Stimulated activated CD8-positive, alpha-beta memory T cell treated with anti-CD3 and anti-CD28 coated beads, Interleukin-12 subunit alpha, Interleukin-12 subunit beta, amount 100 ng/mL, for 24 hours (primary cell): ENCODE measurements around the gene OTOG.

ENCODE experiments used
- DNase-seq: peaks from one replicate; pipeline ENCODE4 v3.0.0-alpha.2; 2020; ENCODE audit errors: extremely low read depth

OTOG gene

GRCh38 chr11:17517186-17517585 is 29.9 kb upstream of the OTOG start:
- no peak for DNase-seq

GRCh38 chr11:17518366-17518765 is 28.7 kb upstream of the OTOG start:
- DNase-seq = no peak

GRCh38 chr11:17519061-17519885 is 27.8 kb upstream of the OTOG start:
- no peak for DNase-seq

- DNase-seq = no peak
Observed at GRCh38 chr11:17521106-17521900, 25.8 kb upstream of the OTOG start.

GRCh38 chr11:17522655-17523054 is 24.4 kb upstream of the OTOG start:
- DNase-seq = no peak

- DNase-seq = no peak
Observed at GRCh38 chr11:17524221-17524620, 22.8 kb upstream of the OTOG start.

- no peak for DNase-seq
Observed at GRCh38 chr11:17525570-17525969, 21.5 kb upstream of the OTOG start.

GRCh38 chr11:17526326-17526725 is 20.7 kb upstream of the OTOG start:
- DNase-seq = no peak

- no peak for DNase-seq
Observed at GRCh38 chr11:17526931-17527627, 20.0 kb upstream of the OTOG start.

- DNase-seq = no peak
Observed at GRCh38 chr11:17527628-17527995, 19.4 kb upstream of the OTOG start.

- no peak for DNase-seq
Observed at GRCh38 chr11:17528181-17528691, 18.8 kb upstream of the OTOG start.

- no peak for DNase-seq
Observed at GRCh38 chr11:17528906-17529843, 17.9 kb upstream of the OTOG start.

- no peak for DNase-seq
Observed at GRCh38 chr11:17529844-17530185, 17.2 kb upstream of the OTOG start.

- no peak for DNase-seq
Observed at GRCh38 chr11:17531071-17531600, 15.9 kb upstream of the OTOG start.

- no peak for DNase-seq
Observed at GRCh38 chr11:17531636-17532113, 15.4 kb upstream of the OTOG start.

- DNase-seq = no peak
Observed at GRCh38 chr11:17532784-17533183, 14.3 kb upstream of the OTOG start.

- no peak for DNase-seq
Observed at GRCh38 chr11:17533341-17533740, 13.7 kb upstream of the OTOG start.

- no peak for DNase-seq
Observed at GRCh38 chr11:17533778-17534415, 13.2 kb upstream of the OTOG start.

- no peak for DNase-seq
Observed at GRCh38 chr11:17535488-17535887, 11.6 kb upstream of the OTOG start.

GRCh38 chr11:17537261-17537660 is 9.8 kb upstream of the OTOG start:
- DNase-seq = no peak
